ENCODE results near the gene ACMSD. TPM values are rescaled to one million over a fixed set of nuclear protein-coding genes. Genes with fewer than 3 reads are reported as not detected.
"Not testable (repeated sequence)": the region's sequence is repeated elsewhere in the genome, so short reads cannot be mapped to it uniquely, and the experiment has no call there.

Gene ACMSD
- polyA plus RNA-seq, 1 of the 3 experiments (the other 2 are of a cell fraction): not detected

- CTCF ChIA-PET: interaction anchor here (1.1 to 1.3 kb wide), 2 partner anchors 21 to 353 kb away, joined by 3 to 6 read pairs; no protein-coding TSS in a partner anchor
- H3K27ac ChIP-seq (ENCODE audit: low read depth in 2 of 2, low read length in 1 of 2); POLR2A ChIA-PET: not testable (repeated sequence)
These were observed 34.6 kb upstream of the ACMSD start for GRCh38 chr2:134803609-134804405.

DNA sequence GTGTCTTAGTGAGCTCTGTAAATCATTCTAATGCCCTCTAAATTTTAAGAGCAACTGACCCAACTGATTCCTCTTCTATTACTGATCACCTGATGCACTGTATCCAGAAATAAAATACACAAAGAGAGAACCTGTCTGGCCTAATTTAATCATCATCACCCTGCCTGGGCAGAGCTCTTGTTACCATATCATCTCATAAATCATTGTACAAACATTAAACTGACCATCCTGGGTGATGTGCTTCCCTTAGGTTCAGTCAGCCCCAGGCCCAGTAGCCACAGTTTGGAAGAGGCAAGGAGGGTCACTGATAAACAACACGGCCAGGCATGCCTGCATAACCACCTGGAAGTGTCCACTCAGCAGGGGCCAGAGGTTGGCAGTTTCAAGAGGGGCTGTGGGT, 22.7 kb upstream of the ACMSD start:
- Histone ChIP-seq H3K79me2 (ENCODE audit: insufficient read depth) (no peaks in the 10 kb centered on the region), H3K4me3 (ENCODE audit: low read depth in 2 of 2, low read length in 1 of 2) (no peak overlapping the region), H3K9me2 (no peaks in the 10 kb centered on the region), H3K9ac (no peak overlapping the region), H3K27ac (ENCODE audit: low read depth in 2 of 2, low read length in 1 of 2) (no peak overlapping the region), H3K27me3 (ENCODE audit: insufficient read depth) (no peaks in the 10 kb centered on the region), H3F3A (replicated peaks; ENCODE audit: insufficient read depth) (no peaks in the 10 kb centered on the region), H2AFZ (ENCODE audit: low read depth) (no peak overlapping the region), H3K9me3 (no peaks in the 10 kb centered on the region), H3K4me1 (ENCODE audit: control insufficient read depth in 1 of 2, insufficient read depth in 2 of 2, low read depth in 1 of 2, low read length in 1 of 2) (no peaks in the 10 kb centered on the region), H3K4me2 (no peak overlapping the region), H3K36me3 (replicated peaks in 1 of 2; ENCODE audit: control insufficient read depth in 1 of 2, insufficient read depth in 2 of 2, low read length in 1 of 2) (no peaks in the 10 kb centered on the region), H4K20me1 (ENCODE audit: insufficient read depth) (no peaks in the 10 kb centered on the region)
- ChIA-PET POLR2A (no interaction called here), CTCF (interaction anchor here (0.9 to 1.7 kb wide), 2 partner anchors 10 to 16 kb away, joined by 3 to 4 read pairs; no protein-coding TSS in a partner anchor)
- 6% methylated on average over 1 of the region's 1 CpG for WGBS (ENCODE audit: low lambda C conversion rate)
- DNase-seq: no peak
- TF ChIP-seq RAD21 (IDR thresholded peaks at IDR 0.05; ENCODE audit: low read length): no peak
- no peak for TF ChIP-seq MXI1 (IDR thresholded peaks at IDR 0.05; ENCODE audit: low read depth, low read length)
- no peak for TF ChIP-seq YY1 (IDR thresholded peaks at IDR 0.05; ENCODE audit: low read depth)
- TF ChIP-seq, protein P1, sequence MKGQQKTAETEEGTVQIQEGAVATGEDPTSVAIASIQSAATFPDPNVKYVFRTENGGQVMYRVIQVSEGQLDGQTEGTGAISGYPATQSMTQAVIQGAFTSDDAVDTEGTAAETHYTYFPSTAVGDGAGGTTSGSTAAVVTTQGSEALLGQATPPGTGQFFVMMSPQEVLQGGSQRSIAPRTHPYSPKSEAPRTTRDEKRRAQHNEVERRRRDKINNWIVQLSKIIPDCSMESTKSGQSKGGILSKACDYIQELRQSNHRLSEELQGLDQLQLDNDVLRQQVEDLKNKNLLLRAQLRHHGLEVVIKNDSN (IDR thresholded peaks at IDR 0.05; ENCODE audit: borderline replicate concordance, low read depth): no peak
- no peak for TF ChIP-seq SMC3 (IDR thresholded peaks at IDR 0.05; ENCODE audit: low read depth, low read length)
- no peak for TF ChIP-seq EP300 (IDR thresholded peaks at IDR 0.05; ENCODE audit: borderline replicate concordance in 1 of 2, low read depth in 1 of 2, low read length in 1 of 2)
- TF ChIP-seq FOXM1 (IDR thresholded peaks at IDR 0.05; ENCODE audit: low read depth): no peak
- TF ChIP-seq FOXJ3 (CRISPR knock-in tag; IDR thresholded peaks at IDR 0.05): no peak
- TF ChIP-seq EZH2phosphoT487 (IDR thresholded peaks at IDR 0.05; ENCODE audit: borderline replicate concordance, low read depth): no peak
- no peak for TF ChIP-seq TCF12 (IDR thresholded peaks at IDR 0.05)
- no peak for TF ChIP-seq SIN3A (IDR thresholded peaks at IDR 0.05; ENCODE audit: borderline replicate concordance, low read depth, low read length)
- no peak for TF ChIP-seq GABPA (IDR thresholded peaks at IDR 0.05; ENCODE audit: low read depth)
- TF ChIP-seq NRF1 (IDR thresholded peaks at IDR 0.05; ENCODE audit: low read depth, low read length): no peak

More at GRCh38 chr2:134803609-134804405, 34.6 kb upstream of the ACMSD start:
- H3K9me3 ChIP-seq; H3K4me1 ChIP-seq (ENCODE audit: control insufficient read depth in 1 of 2, insufficient read depth in 2 of 2, low read depth in 1 of 2, low read length in 1 of 2); DNase-seq; H2AFZ ChIP-seq (ENCODE audit: low read depth); H3K9me2 ChIP-seq; H3K9ac ChIP-seq; H3K4me2 ChIP-seq; H3K27me3 ChIP-seq (ENCODE audit: insufficient read depth); H3F3A ChIP-seq (replicated peaks; ENCODE audit: insufficient read depth); H3K79me2 ChIP-seq (ENCODE audit: insufficient read depth); H3K4me3 ChIP-seq (ENCODE audit: low read depth in 2 of 2, low read length in 1 of 2); H3K36me3 ChIP-seq (replicated peaks in 1 of 2; ENCODE audit: control insufficient read depth in 1 of 2, insufficient read depth in 2 of 2, low read length in 1 of 2); H4K20me1 ChIP-seq (ENCODE audit: insufficient read depth): not testable (repeated sequence)
- 30% methylated on average over 12 of the region's 13 CpGs for WGBS (ENCODE audit: low lambda C conversion rate)
